22Rv1 (cell line): Measurements from ENCODE around the gene IL23A.
"Not testable (repeated sequence)": the region's sequence is repeated elsewhere in the genome, so short reads cannot be mapped to it uniquely, and the experiment has no call there.

ENCODE experiments used
- H3K27ac ChIP-seq: fragments of 450-650 bp; 2 replicates; pipeline ENCODE4 v1.5.1; 2017
- CTCF ChIP-seq: fragments of 450-650 bp; IDR thresholded peaks from 2 replicates; pipeline ENCODE4 v1.5.1; 2017; ENCODE audit warnings: mild to moderate bottlenecking
- ZFX ChIP-seq: fragments of 450-650 bp; IDR thresholded peaks from 2 replicates; pipeline ENCODE4 v1.6.1; 2017; ENCODE audit warnings: antibody characterized with exemption, borderline replicate concordance

Gene IL23A

DNA sequence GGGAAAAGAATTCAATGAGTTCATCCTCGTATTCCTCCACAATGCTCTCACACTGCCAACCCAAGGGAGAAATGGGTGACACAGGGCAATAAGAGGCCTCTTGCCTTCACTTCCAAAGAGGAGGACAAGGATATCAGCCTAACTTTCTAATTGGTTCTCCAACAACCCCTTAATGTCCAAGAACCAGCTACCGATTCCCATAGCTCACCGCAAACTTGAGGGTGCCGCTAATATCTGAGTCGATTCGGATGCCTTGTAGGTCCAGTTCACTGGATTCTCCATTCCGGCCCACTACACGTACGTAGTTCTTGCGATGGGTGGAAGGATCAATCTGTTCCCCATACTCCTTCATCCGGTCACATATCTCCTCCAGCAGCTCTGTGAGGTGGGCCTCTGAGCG, 27.7 kb upstream of the IL23A start:
- TF ChIP-seq CTCF (no peak), ZFX (no peak)

DNA sequence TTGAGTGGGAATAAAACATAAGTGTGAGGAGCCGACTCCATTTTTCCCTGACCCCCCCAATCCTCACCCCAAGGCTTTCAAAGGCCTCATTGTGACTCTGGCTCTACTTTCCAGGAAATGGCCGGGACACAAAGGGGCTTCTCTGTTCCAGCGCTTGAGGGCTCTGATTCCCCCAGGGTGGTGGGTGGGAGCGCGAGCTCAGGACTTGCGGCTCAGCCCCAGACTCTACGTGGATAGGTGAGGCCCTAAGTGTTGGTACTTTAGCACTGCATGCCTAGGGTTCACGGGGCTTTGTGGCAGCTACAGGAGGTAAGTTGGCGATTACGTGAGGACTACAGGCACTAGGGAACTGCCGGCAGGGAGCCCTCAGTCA, 23.4 kb upstream of the IL23A start:
- H3K27ac ChIP-seq = peak overlapping the region; percentile 96
- TF ChIP-seq ZFX (no peak), CTCF (no peak)

More for the DNA sequence above, 27.7 kb upstream of the IL23A start:
- no peak overlapping the region for H3K27ac ChIP-seq

DNA sequence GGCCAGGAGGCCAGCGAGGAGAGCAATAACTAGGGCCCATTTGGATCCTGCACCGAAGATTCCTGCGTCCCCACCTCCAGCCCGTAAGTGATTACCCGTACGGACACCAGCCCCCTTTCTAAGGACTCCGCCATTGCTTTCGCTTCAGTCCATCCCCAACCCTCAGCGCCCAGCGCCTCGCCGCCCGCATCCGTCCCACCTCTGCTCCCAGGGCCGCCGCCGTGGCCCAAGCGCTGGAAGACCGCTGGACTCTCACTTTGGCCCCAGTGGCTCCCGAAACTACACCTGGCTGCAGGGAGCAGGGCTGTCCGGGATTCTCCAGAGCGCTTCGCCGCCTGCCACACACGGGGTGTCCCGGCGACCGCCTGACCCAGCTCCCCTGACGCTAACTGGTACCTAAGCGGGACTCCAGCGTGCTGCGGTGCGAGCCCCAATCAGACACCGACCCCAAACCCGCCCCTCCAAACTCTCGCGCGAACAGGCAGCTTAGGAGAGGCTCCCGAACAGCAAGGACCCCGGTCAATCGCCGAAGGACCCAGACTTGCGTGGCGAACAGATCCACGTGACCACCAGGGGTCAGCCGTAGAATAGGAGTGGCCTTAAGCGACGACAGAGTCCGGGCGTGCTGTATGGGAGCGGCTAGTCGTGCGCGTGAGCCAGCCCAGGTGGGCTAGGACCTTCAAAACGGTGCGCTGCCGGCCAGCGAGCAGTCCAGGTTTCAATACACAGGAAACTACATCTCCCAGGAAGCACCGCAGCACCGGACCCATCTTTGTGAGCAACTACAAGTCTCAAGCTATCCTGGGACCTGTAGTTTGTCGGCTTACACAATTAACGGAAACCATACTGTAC, 22.8 kb upstream of the IL23A start, which contains the start of gene CNPY2:
CNPY2 (minus strand) TSS at position 367 of the 852 bp plus-strand sequence. CDS start 771 bp downstream, outside the sequence.
- TF ChIP-seq ZFX = no peak
- TF ChIP-seq CTCF = peak; percentile 33; the same call in 1 of the 2 replicates
- H3K27ac ChIP-seq = peak within 1 kb of the TSS; percentile 96

DNA sequence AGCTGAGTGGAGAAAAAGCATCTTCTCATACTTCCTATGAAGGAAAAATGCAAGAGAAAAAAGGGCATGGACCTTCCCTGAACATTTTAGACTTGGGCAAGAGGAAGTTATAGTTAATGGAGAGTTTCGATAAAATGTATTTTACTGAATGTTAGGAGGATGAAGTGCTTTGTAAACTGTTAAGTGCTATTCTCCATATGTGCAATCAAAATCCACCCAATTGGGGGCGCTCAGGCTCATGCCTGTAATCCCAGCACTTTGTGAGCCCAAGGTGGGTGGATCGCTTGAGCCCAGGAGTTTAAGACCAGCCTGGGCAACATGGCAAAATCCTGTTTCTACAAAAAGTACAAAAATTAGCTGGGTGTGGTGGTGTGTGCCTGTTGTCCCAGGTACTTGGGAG, 21.0 kb upstream of the IL23A start:
- TF ChIP-seq CTCF (peak; percentile 34), ZFX (no peak)
- peak overlapping the region; percentile 96; the same call in 1 of the 2 replicates for H3K27ac ChIP-seq

DNA sequence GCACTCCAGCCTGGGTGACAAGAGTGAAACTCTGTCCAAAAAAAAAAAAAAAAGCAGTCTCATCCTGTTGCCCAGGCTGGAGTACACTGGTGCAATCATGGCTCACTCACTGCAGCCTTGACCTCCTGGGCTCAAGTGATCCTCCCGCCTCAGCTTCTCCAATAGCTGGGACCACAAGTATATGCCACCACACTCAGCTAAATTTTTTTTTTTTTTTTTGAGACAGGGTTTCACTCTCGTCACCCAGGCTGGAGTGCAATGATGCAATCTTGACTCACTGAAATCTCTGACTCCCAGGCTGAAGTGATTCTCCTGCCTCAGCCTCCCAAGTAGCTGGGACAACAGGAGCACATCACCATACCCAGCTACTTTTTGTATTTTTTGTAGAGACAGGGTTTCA, 17.7 kb upstream of the IL23A start:
- H3K27ac ChIP-seq = no peak overlapping the region
- TF ChIP-seq ZFX (no peak), CTCF (no peak)

GRCh38 chr12:56321610-56322009, 17.1 kb upstream of the IL23A start:
- H3K27ac ChIP-seq = not testable (repeated sequence)

DNA sequence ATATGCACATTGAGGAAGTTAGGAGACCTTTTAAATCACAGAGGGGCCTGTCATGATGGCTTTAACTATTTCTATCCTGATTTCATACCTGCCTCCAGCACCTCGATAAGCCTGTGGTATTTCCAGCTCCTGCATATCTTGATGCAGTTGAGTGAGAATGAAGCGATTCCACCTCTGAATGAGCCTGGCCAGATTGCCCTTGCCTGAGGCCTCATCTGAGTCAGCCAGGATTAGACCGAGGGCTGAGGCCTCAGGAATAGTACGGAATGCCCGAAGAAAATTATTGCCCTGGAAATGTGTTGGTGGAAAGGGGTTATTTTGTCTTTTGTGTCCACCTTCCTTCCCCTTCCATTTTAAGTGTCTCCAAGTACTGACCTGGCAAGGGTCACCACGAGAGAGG, 14.5 kb upstream of the IL23A start:
- H3K27ac ChIP-seq = no peak overlapping the region
- TF ChIP-seq ZFX = no peak
- TF ChIP-seq CTCF = no peak
